SK-N-SH (cell line): ENCODE results near the gene LILRA1. TPM values are rescaled to one million over a fixed set of nuclear protein-coding genes. Genes with fewer than 3 reads are reported as not detected.
"Not testable (repeated sequence)": the region's sequence is repeated elsewhere in the genome, so short reads cannot be mapped to it uniquely, and the experiment has no call there.

Source experiments
- CTCF ChIA-PET: fragments of 300-600, 350-600 bp; formaldehyde crosslinking; extraction: SDS; loops from one replicate; lab custom pipeline; 2021; lab: Yijun Ruan, JAX
- POLR2A ChIA-PET: fragments of 350-600 bp; sonication (Branson Sonifier 250); formaldehyde crosslinking; extraction: SDS; loops from one replicate; lab custom pipeline; 2020; ENCODE audit warnings: antibody characterized with exemption, inconsistent platforms; lab: Yijun Ruan, JAX
- DNase-seq: peaks from one replicate; pipeline ENCODE4 v3.0.0; 2012
- H2AFZ ChIP-seq: fragments of 200-600 bp; sonication (generic); 2 replicates; pipeline ENCODE4 v1.8.1; 2016; ENCODE audit warnings: antibody characterized with exemption, mild to moderate bottlenecking, low read depth
- H3F3A ChIP-seq: fragments of 200-600 bp; sonication (generic); replicated peaks from 2 replicates; pipeline ENCODE3; 2016; ENCODE audit warnings: antibody characterized with exemption, mild to moderate bottlenecking; ENCODE audit not compliant: insufficient read depth
- H3K27ac ChIP-seq, 2 experiments: fragments of 200-500 bp in 1 of 2; fragments of 200-600 bp in 1 of 2; sonication (Bioruptor generic) in 1 of 2; sonication (generic), shearing (Covaris generic) in 1 of 2; 2 replicates each; pipeline versions ENCODE4 v1.5.1 to v1.6.1; 2014 to 2016; ENCODE audit warnings: low read depth in 2 of 2, inconsistent platforms in 1 of 2, low read length in 1 of 2, mild to moderate bottlenecking in 1 of 2, mixed read lengths in 1 of 2
- H3K27me3 ChIP-seq: fragments of 200-600 bp; sonication (generic), shearing (Covaris generic); 2 replicates; pipeline ENCODE4 v1.6.1; 2016; ENCODE audit warnings: mixed run types; ENCODE audit not compliant: insufficient read depth
- H3K36me3 ChIP-seq, 2 experiments: fragments of 200-500 bp in 1 of 2; fragments of 200-600 bp in 1 of 2; sonication (Bioruptor generic) in 1 of 2; sonication (generic) in 1 of 2; replicated peaks in 1 of 2; 2 replicates each; pipeline versions ENCODE3 to v1.5.1; 2014 to 2016; ENCODE audit warnings: low read length in 1 of 2, mild to moderate bottlenecking in 1 of 2; ENCODE audit not compliant: insufficient read depth in 2 of 2, control insufficient read depth in 1 of 2
- H3K4me1 ChIP-seq, 2 experiments: fragments of 200-500 bp in 1 of 2; fragments of 200-600 bp in 1 of 2; sonication (Bioruptor generic) in 1 of 2; sonication (generic), shearing (Covaris generic) in 1 of 2; 2 replicates each; pipeline versions ENCODE4 v1.5.1 to v1.6.1; 2014 to 2016; ENCODE audit warnings: low read depth in 1 of 2, low read length in 1 of 2, mixed run types in 1 of 2; ENCODE audit not compliant: insufficient read depth in 2 of 2, control insufficient read depth in 1 of 2
- H3K4me2 ChIP-seq: fragments of 200-600 bp; sonication (generic), shearing (Covaris generic); 2 replicates; pipeline ENCODE4 v1.6.1; 2017; ENCODE audit warnings: mixed run types
- H3K4me3 ChIP-seq, 2 experiments: fragments of 200-500 bp in 1 of 2; fragments of 200-600 bp in 1 of 2; sonication (Bioruptor generic) in 1 of 2; sonication (generic), shearing (Covaris generic) in 1 of 2; 2 replicates each; pipeline versions ENCODE4 v1.5.1 to v1.8.1; 2014 to 2016; ENCODE audit warnings: low read depth in 2 of 2, inconsistent platforms in 1 of 2, low read length in 1 of 2, mild to moderate bottlenecking in 1 of 2, mixed read lengths in 1 of 2, moderate library complexity in 1 of 2
- H3K79me2 ChIP-seq: fragments of 200-600 bp; sonication (generic); 2 replicates; pipeline ENCODE4 v1.8.1; 2017; ENCODE audit warnings: mild to moderate bottlenecking; ENCODE audit not compliant: insufficient read depth
- H3K9ac ChIP-seq: fragments of 200-600 bp; sonication (generic); 2 replicates; pipeline ENCODE4 v1.6.1; 2017; ENCODE audit warnings: mixed run types
- H3K9me2 ChIP-seq: fragments of 200-600 bp; sonication (generic); 2 replicates; pipeline ENCODE4 v1.6.1; 2017; ENCODE audit warnings: mixed run types
- H3K9me3 ChIP-seq: fragments of 200-600 bp; sonication (generic); 2 replicates; pipeline ENCODE4 v1.6.1; 2017; ENCODE audit warnings: mixed run types, mild to moderate bottlenecking, moderate library complexity
- H4K20me1 ChIP-seq: fragments of 200-600 bp; sonication (generic); 2 replicates; pipeline ENCODE4 v1.6.1; 2017; ENCODE audit warnings: mild to moderate bottlenecking, mixed run types; ENCODE audit not compliant: insufficient read depth
- CHD2 ChIP-seq: fragments of 150-350 bp; IDR thresholded peaks from 2 replicates; pipeline ENCODE4 v1.6.1; 2018; ENCODE audit warnings: low read length; ENCODE audit not compliant: partially characterized antibody
- EP300 ChIP-seq, 2 experiments: IDR thresholded peaks; 2 replicates each; pipeline versions ENCODE4 v1.4.0 to v1.6.1; 2012; ENCODE audit warnings: borderline replicate concordance in 1 of 2, low read depth in 1 of 2, low read length in 1 of 2
- FOXJ3 ChIP-seq: sonication (generic); formaldehyde crosslinking; IDR thresholded peaks from 2 replicates; pipeline ENCODE4 v1.5.1; 2020; ENCODE audit warnings: mild to moderate bottlenecking, missing genetic modification reagents
- GATA2 ChIP-seq: sonication (generic); formaldehyde crosslinking; IDR thresholded peaks from 2 replicates; pipeline ENCODE4 v1.5.0; 2020; ENCODE audit warnings: mild to moderate bottlenecking, missing genetic modification reagents
- JUND ChIP-seq: IDR thresholded peaks from 2 replicates; pipeline ENCODE4 v1.4.0; 2012
- NFIC ChIP-seq: IDR thresholded peaks from 2 replicates; pipeline ENCODE4 v1.4.0; 2012; ENCODE audit warnings: borderline replicate concordance
- RAD21 ChIP-seq: IDR thresholded peaks from 2 replicates; pipeline ENCODE4 v1.6.1; 2012; ENCODE audit warnings: mild to moderate bottlenecking, low read length
- RCOR1 ChIP-seq: fragments of 150-350 bp; IDR thresholded peaks from 2 replicates; pipeline ENCODE4 v1.6.1; 2017; ENCODE audit warnings: antibody characterized with exemption, low read length
- RFX5 ChIP-seq: IDR thresholded peaks from 2 replicates; pipeline ENCODE4 v1.6.1; 2012; ENCODE audit warnings: mild to moderate bottlenecking, improper control_type of control experiment, low read length
- SMC3 ChIP-seq: IDR thresholded peaks from 2 replicates; pipeline ENCODE4 v1.6.1; 2012; ENCODE audit warnings: low read depth, low read length, improper control_type of control experiment
- TAF1 ChIP-seq: IDR thresholded peaks from 2 replicates; pipeline ENCODE4 v1.6.1; 2012; ENCODE audit warnings: low read depth, mild to moderate bottlenecking, low read length, moderate library complexity, borderline replicate concordance
- TEAD4 ChIP-seq: IDR thresholded peaks from 2 replicates; pipeline ENCODE4 v1.4.0; 2012; ENCODE audit warnings: mild to moderate bottlenecking, borderline replicate concordance; ENCODE audit not compliant: insufficient read depth
- YY1 ChIP-seq: IDR thresholded peaks from 2 replicates; pipeline ENCODE4 v1.4.0; 2012; ENCODE audit warnings: low read depth, mild to moderate bottlenecking
- WGBS: methylation state at CpG from one replicate; pipeline ENCODE4 v1.1.6; 2017; ENCODE audit warnings: low lambda C conversion rate; 5-methylcytosine and 5-hydroxymethylcytosine counted together
- polyA plus RNA-seq, 3 experiments: library from polyadenylated mRNA; depleted of rRNA; stranded (reverse); fragments of >200 nt; gene quantifications; 2 replicates each; pipeline ENCODE4 v1.2.3, GENCODE V29; 2012
- TF ChIP-seq, protein P1 (sequence below): IDR thresholded peaks from 2 replicates; pipeline ENCODE4 v1.6.1; 2012; ENCODE audit warnings: mild to moderate bottlenecking, low read depth, low read length, moderate library complexity
- TF ChIP-seq, protein P2 (sequence below): fragments of 150-350 bp; IDR thresholded peaks from 2 replicates; pipeline ENCODE4 v1.6.1; 2017; ENCODE audit warnings: antibody characterized with exemption, low read length, low read depth, borderline replicate concordance
- TF ChIP-seq, protein P3 (sequence below): fragments of 150-350 bp; IDR thresholded peaks from 2 replicates; pipeline ENCODE4 v1.6.1; 2016; ENCODE audit warnings: mild to moderate bottlenecking, low read depth, low read length
- TF ChIP-seq, protein P4 (sequence below): IDR thresholded peaks from 2 replicates; pipeline ENCODE4 v1.4.0; 2012; ENCODE audit warnings: low read depth
- TF ChIP-seq, protein P5 (sequence below): IDR thresholded peaks from 2 replicates; pipeline ENCODE4 v1.4.0; 2012; ENCODE audit warnings: low read depth, borderline replicate concordance

Gene LILRA1
- polyA plus RNA-seq, 1 of the 3 experiments (the other 2 are of a cell fraction): not detected

DNA sequence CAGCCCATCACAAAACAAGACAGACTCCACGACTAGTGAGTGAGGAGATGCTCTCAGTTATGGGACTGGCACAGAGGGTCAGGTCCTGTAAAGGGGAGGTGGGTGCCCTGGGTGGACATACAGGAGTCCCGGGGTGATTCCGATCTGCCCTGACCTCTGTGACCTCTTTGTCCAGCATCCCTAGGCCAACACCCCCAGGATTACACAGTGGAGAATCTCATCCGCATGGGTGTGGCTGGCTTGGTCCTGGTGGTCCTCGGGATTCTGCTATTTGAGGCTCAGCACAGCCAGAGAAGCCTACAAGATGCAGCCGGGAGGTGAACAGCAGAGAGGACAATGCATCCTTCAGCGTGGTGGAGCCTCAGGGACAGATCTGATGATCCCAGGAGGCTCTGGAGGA lies 6.4 kb upstream of the LILRA1 start:
- POLR2A ChIA-PET: no interaction called here
- H3K9me2 ChIP-seq: no peaks in the 10 kb centered on the region
- no peak for DNase-seq
- H3K27me3 ChIP-seq: peaks cover 16% of the 10 kb centered on the region; the same call in 1 of the 2 replicates
- H4K20me1 ChIP-seq: no peaks in the 10 kb centered on the region
- 0% methylated on average over 6 of the region's 7 CpGs for WGBS
- no peak overlapping the region for H3K4me2 ChIP-seq
- no peaks in the 10 kb centered on the region for H3K9me3 ChIP-seq
- H3K4me3 ChIP-seq: no peak overlapping the region
- TF ChIP-seq CHD2 (no peak), FOXJ3 (no peak), TAF1 (no peak), YY1 (no peak), EP300 (IDR thresholded peaks at IDR 0.05; ENCODE audit: borderline replicate concordance in 1 of 2, low read depth in 1 of 2, low read length in 1 of 2) (no peak), RCOR1 (no peak), NFIC (no peak), JUND (no peak), TEAD4 (no peak), GATA2 (no peak), RFX5 (no peak), RAD21 (no peak), SMC3 (no peak)
- TF ChIP-seq, protein P1, sequence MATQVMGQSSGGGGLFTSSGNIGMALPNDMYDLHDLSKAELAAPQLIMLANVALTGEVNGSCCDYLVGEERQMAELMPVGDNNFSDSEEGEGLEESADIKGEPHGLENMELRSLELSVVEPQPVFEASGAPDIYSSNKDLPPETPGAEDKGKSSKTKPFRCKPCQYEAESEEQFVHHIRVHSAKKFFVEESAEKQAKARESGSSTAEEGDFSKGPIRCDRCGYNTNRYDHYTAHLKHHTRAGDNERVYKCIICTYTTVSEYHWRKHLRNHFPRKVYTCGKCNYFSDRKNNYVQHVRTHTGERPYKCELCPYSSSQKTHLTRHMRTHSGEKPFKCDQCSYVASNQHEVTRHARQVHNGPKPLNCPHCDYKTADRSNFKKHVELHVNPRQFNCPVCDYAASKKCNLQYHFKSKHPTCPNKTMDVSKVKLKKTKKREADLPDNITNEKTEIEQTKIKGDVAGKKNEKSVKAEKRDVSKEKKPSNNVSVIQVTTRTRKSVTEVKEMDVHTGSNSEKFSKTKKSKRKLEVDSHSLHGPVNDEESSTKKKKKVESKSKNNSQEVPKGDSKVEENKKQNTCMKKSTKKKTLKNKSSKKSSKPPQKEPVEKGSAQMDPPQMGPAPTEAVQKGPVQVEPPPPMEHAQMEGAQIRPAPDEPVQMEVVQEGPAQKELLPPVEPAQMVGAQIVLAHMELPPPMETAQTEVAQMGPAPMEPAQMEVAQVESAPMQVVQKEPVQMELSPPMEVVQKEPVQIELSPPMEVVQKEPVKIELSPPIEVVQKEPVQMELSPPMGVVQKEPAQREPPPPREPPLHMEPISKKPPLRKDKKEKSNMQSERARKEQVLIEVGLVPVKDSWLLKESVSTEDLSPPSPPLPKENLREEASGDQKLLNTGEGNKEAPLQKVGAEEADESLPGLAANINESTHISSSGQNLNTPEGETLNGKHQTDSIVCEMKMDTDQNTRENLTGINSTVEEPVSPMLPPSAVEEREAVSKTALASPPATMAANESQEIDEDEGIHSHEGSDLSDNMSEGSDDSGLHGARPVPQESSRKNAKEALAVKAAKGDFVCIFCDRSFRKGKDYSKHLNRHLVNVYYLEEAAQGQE: no peak
- TF ChIP-seq, protein P2, sequence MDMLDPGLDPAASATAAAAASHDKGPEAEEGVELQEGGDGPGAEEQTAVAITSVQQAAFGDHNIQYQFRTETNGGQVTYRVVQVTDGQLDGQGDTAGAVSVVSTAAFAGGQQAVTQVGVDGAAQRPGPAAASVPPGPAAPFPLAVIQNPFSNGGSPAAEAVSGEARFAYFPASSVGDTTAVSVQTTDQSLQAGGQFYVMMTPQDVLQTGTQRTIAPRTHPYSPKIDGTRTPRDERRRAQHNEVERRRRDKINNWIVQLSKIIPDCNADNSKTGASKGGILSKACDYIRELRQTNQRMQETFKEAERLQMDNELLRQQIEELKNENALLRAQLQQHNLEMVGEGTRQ: no peak
- TF ChIP-seq, protein P3, sequence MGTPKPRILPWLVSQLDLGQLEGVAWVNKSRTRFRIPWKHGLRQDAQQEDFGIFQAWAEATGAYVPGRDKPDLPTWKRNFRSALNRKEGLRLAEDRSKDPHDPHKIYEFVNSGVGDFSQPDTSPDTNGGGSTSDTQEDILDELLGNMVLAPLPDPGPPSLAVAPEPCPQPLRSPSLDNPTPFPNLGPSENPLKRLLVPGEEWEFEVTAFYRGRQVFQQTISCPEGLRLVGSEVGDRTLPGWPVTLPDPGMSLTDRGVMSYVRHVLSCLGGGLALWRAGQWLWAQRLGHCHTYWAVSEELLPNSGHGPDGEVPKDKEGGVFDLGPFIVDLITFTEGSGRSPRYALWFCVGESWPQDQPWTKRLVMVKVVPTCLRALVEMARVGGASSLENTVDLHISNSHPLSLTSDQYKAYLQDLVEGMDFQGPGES: no peak
- TF ChIP-seq, protein P4, sequence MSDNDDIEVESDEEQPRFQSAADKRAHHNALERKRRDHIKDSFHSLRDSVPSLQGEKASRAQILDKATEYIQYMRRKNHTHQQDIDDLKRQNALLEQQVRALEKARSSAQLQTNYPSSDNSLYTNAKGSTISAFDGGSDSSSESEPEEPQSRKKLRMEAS: no peak
- TF ChIP-seq, protein P5, sequence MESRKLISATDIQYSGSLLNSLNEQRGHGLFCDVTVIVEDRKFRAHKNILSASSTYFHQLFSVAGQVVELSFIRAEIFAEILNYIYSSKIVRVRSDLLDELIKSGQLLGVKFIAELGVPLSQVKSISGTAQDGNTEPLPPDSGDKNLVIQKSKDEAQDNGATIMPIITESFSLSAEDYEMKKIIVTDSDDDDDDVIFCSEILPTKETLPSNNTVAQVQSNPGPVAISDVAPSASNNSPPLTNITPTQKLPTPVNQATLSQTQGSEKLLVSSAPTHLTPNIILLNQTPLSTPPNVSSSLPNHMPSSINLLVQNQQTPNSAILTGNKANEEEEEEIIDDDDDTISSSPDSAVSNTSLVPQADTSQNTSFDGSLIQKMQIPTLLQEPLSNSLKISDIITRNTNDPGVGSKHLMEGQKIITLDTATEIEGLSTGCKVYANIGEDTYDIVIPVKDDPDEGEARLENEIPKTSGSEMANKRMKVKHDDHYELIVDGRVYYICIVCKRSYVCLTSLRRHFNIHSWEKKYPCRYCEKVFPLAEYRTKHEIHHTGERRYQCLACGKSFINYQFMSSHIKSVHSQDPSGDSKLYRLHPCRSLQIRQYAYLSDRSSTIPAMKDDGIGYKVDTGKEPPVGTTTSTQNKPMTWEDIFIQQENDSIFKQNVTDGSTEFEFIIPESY: no peak
- CTCF ChIA-PET: no interaction called here
- H2AFZ ChIP-seq: no peak overlapping the region
- no peaks in the 10 kb centered on the region for H3F3A ChIP-seq
- no peaks in the 10 kb centered on the region for H3K36me3 ChIP-seq
- no peaks in the 10 kb centered on the region for H3K4me1 ChIP-seq
- H3K27ac ChIP-seq: no peak overlapping the region
- no peaks in the 10 kb centered on the region for H3K79me2 ChIP-seq
- no peak overlapping the region for H3K9ac ChIP-seq

DNA sequence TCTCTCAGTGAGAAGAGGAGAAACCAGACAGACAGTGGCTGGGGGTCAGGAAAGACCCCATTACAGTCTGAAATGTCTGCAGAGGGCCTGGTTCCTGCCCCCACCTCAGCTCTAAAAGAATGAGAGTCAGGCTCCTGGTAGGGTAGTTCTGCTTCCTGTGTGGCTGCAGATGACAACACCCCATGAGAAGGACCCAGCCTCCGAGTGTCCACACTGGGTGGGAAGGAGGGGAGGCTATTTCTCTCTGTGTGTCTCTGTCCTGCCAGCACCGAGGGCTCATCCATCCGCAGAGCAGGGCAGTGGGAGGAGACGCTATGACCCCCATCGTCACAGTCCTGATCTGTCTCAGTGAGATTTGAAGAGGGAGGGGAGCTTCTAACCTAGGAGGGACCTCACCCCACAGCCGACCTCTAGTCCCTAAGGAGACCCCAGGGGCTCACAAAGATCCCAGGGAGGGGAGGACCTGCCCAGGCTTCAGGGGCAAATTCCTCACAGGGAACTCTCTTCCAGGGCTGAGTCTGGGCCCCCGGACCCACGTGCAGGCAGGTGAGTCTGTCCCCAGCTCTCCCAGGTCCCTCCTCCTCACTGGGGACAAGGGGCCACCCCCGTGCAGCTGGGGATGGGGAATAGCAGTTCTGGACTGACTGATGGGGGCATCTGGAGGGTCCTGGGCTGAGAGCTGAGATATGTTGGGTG lies 647 bp downstream of the LILRA1 start:
- H3K27ac ChIP-seq, CTCF ChIA-PET, H3K4me1 ChIP-seq, DNase-seq, H3K9me3 ChIP-seq, H2AFZ ChIP-seq, H4K20me1 ChIP-seq, H3K36me3 ChIP-seq, POLR2A ChIA-PET, H3K9me2 ChIP-seq, H3K4me3 ChIP-seq, H3F3A ChIP-seq, H3K4me2 ChIP-seq, H3K79me2 ChIP-seq, H3K9ac ChIP-seq: not testable (repeated sequence)
- peaks cover 25% of the 10 kb centered on the region; the same call in 1 of the 2 replicates for H3K27me3 ChIP-seq
- WGBS: 0% methylated on average over 8 of the region's 9 CpGs
